ENCODE results near the gene ZNF57. TPM values are rescaled to one million over a fixed set of nuclear protein-coding genes. Genes with fewer than 3 reads are reported as not detected.

Gene ZNF57
- total and polyA plus RNA-seq, 2 of the 13 experiments (the other 11 are each of a cell fraction or from before 2014, with no cell fraction given): 6.6 to 17.5 TPM

DNA sequence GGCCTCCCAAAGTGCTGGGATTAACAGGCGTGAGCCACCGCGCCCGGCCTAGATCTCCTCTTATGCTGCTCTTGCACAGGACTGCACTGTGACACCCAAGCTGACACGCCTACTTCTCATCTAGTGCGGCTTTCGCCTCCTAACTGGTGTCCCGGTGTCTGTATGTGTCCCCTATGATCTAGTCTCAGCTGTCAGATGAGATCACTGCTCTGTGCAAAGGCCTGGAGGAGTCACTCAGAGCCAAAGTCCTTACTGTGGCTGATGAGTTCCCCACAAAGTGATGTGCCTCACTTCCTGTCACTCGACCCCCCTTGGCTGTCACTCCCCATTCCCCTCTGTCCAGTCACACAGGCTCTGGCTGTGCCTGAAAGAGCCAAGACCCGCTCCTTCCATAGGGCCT, 31.1 kb upstream of the ZNF57 start (continued):
- TF ChIP-seq TFAP4 (IDR thresholded peaks at IDR 0.05; ENCODE audit: borderline replicate concordance, low read depth) (peak; percentile 32; the same call in 1 of the 2 replicates), ZNF597 (CRISPR knock-in tag; IDR thresholded peaks at IDR 0.05) (no peak), POLR2A (IDR thresholded peaks at IDR 0.05; ENCODE audit: insufficient read depth in 1 of 2, low read depth in 2 of 2, low read length in 2 of 2) (0 out of 4 replicates have a peak, but pooled peaks of 1 of the 2 experiments have one; percentile 20), ZNF263 (CRISPR knock-in tag; IDR thresholded peaks at IDR 0.05) (peak; percentile 52; the same call in 1 of the 2 replicates), XRCC5 (optimal IDR thresholded peaks at IDR 0.05; ENCODE audit: low read length) (no peak), ZNF772 (CRISPR knock-in tag; IDR thresholded peaks at IDR 0.05) (no peak), ZBTB33 (CRISPR knock-in tag; IDR thresholded peaks at IDR 0.05) (0 out of 2 replicates have a peak, but pooled peaks have one; percentile 36), HDAC1 (CRISPR knock-in tag; IDR thresholded peaks at IDR 0.05) (peak; percentile 32; the same call in 1 of the 2 replicates), CTCF (CRISPR knock-in tag; IDR thresholded peaks at IDR 0.05) (no peak), EP300 (IDR thresholded peaks at IDR 0.05; ENCODE audit: low read depth in 2 of 2, low read length in 2 of 2) (no peak), EP300 (CRISPR knock-in tag; IDR thresholded peaks at IDR 0.05; ENCODE audit: borderline replicate concordance) (no peak), GABPA (IDR thresholded peaks at IDR 0.05; ENCODE audit: low read depth, low read length) (no peak), GABPA (CRISPR knock-in tag; IDR thresholded peaks at IDR 0.05; ENCODE audit: low read depth) (peak; percentile 56), ZNF788 (CRISPR knock-in tag; IDR thresholded peaks at IDR 0.05; ENCODE audit: borderline replicate concordance) (no peak), HIVEP1 (CRISPR knock-in tag; IDR thresholded peaks at IDR 0.05) (no peak), ZNF558 (CRISPR knock-in tag; IDR thresholded peaks at IDR 0.05; ENCODE audit: borderline replicate concordance) (no peak), MED1 (CRISPR knock-in tag; IDR thresholded peaks at IDR 0.05) (0 out of 2 replicates have a peak, but pooled peaks have one; percentile 26), ZNF629 (CRISPR knock-in tag; conservative IDR thresholded peaks at IDR 0.05) (no peak)
- TF ChIP-seq, protein P1, sequence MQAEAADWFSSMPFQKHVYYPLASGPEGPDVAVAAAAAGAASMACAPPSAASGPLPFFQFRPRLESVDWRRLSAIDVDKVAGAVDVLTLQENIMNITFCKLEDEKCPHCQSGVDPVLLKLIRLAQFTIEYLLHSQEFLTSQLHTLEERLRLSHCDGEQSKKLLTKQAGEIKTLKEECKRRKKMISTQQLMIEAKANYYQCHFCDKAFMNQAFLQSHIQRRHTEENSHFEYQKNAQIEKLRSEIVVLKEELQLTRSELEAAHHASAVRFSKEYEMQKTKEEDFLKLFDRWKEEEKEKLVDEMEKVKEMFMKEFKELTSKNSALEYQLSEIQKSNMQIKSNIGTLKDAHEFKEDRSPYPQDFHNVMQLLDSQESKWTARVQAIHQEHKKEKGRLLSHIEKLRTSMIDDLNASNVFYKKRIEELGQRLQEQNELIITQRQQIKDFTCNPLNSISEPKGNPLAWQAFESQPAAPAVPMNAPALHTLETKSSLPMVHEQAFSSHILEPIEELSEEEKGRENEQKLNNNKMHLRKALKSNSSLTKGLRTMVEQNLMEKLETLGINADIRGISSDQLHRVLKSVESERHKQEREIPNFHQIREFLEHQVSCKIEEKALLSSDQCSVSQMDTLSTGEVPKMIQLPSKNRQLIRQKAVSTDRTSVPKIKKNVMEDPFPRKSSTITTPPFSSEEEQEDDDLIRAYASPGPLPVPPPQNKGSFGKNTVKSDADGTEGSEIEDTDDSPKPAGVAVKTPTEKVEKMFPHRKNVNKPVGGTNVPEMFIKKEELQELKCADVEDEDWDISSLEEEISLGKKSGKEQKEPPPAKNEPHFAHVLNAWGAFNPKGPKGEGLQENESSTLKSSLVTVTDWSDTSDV (CRISPR knock-in tag; IDR thresholded peaks at IDR 0.05): 0 out of 2 replicates have a peak, but pooled peaks have one; percentile 48
- TF ChIP-seq, protein P2, sequence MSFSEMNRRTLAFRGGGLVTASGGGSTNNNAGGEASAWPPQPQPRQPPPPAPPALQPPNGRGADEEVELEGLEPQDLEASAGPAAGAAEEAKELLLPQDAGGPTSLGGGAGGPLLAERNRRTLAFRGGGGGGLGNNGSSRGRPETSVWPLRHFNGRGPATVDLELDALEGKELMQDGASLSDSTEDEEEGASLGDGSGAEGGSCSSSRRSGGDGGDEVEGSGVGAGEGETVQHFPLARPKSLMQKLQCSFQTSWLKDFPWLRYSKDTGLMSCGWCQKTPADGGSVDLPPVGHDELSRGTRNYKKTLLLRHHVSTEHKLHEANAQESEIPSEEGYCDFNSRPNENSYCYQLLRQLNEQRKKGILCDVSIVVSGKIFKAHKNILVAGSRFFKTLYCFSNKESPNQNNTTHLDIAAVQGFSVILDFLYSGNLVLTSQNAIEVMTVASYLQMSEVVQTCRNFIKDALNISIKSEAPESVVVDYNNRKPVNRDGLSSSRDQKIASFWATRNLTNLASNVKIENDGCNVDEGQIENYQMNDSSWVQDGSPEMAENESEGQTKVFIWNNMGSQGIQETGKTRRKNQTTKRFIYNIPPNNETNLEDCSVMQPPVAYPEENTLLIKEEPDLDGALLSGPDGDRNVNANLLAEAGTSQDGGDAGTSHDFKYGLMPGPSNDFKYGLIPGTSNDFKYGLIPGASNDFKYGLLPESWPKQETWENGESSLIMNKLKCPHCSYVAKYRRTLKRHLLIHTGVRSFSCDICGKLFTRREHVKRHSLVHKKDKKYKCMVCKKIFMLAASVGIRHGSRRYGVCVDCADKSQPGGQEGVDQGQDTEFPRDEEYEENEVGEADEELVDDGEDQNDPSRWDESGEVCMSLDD (CRISPR knock-in tag; IDR thresholded peaks at IDR 0.05; ENCODE audit: borderline replicate concordance): no peak
